Astrocyte (in vitro differentiated cells and primary cell): ENCODE measurements around the gene SPINK5. TPM values are rescaled to one million over a fixed set of nuclear protein-coding genes. Genes with fewer than 3 reads are reported as not detected.

Source experiments
- DNase-seq: peaks from one replicate; pipeline ENCODE4 v3.0.0-alpha.2; 2010; ENCODE audit warnings: low read depth
- FAIRE-seq: peaks from 2 replicates; lab custom pipeline; 2011; peaks lifted over from hg19 to GRCh38; lab: Jason Lieb, UNC
- H2AFZ ChIP-seq: 2 replicates; pipeline ENCODE4 v1.6.0; 2012; ENCODE audit warnings: low read depth, low read length, inconsistent platforms
- H3K27ac ChIP-seq: 2 replicates; pipeline ENCODE4 v1.5.1; 2011; ENCODE audit warnings: low read depth, low read length, inconsistent platforms
- H3K27me3 ChIP-seq: 2 replicates; pipeline ENCODE4 v1.6.0; 2011; ENCODE audit warnings: low read length, inconsistent platforms; ENCODE audit not compliant: insufficient read depth
- H3K36me3 ChIP-seq: 2 replicates; pipeline ENCODE4 v1.5.1; 2011; ENCODE audit warnings: low read length, inconsistent platforms; ENCODE audit not compliant: insufficient read depth
- H3K4me1 ChIP-seq: 2 replicates; pipeline ENCODE4 v1.5.1; 2011; ENCODE audit warnings: low read length, inconsistent platforms; ENCODE audit not compliant: insufficient read depth
- H3K4me2 ChIP-seq: 2 replicates; pipeline ENCODE4 v1.6.0; 2012; ENCODE audit warnings: low read length, inconsistent platforms
- H3K4me3 ChIP-seq: 2 replicates; pipeline ENCODE4 v1.5.1; 2011; ENCODE audit warnings: low read depth, mild to moderate bottlenecking, low read length, inconsistent platforms; ENCODE audit not compliant: insufficient read depth
- H3K79me2 ChIP-seq: 2 replicates; pipeline ENCODE4 v1.6.0; 2012; ENCODE audit warnings: mild to moderate bottlenecking, low read length, inconsistent platforms; ENCODE audit not compliant: insufficient read depth
- H3K9ac ChIP-seq: 2 replicates; pipeline ENCODE4 v1.6.0; 2012; ENCODE audit warnings: mild to moderate bottlenecking, low read length, inconsistent platforms
- H3K9me3 ChIP-seq: 2 replicates; pipeline ENCODE4 v1.5.1; 2012; ENCODE audit warnings: low read depth, mild to moderate bottlenecking, low read length, inconsistent platforms; ENCODE audit not compliant: insufficient read depth
- H4K20me1 ChIP-seq: 2 replicates; pipeline ENCODE4 v1.6.0; 2012; ENCODE audit warnings: low read length, inconsistent platforms; ENCODE audit not compliant: insufficient read depth
- H3K27ac Mint-ChIP-seq: one replicate; pipeline ENCODE4 v1.8.0; 2021; ENCODE audit warnings: mild to moderate bottlenecking, mixed read lengths; ENCODE audit not compliant: unreplicated experiment
- H3K27me3 Mint-ChIP-seq: one replicate; pipeline ENCODE4 v1.8.0; 2021; ENCODE audit warnings: low read depth, mixed read lengths; ENCODE audit not compliant: unreplicated experiment
- H3K36me3 Mint-ChIP-seq: one replicate; pipeline ENCODE4 v1.8.0; 2021; ENCODE audit warnings: low read depth, mixed read lengths; ENCODE audit not compliant: unreplicated experiment
- H3K4me1 Mint-ChIP-seq: one replicate; pipeline ENCODE4 v1.8.0; 2021; ENCODE audit warnings: low read depth, mixed read lengths; ENCODE audit not compliant: unreplicated experiment
- H3K4me3 Mint-ChIP-seq: one replicate; pipeline ENCODE4 v1.8.0; 2021; ENCODE audit warnings: mild to moderate bottlenecking, moderate library complexity, mixed read lengths; ENCODE audit not compliant: unreplicated experiment
- H3K9me3 Mint-ChIP-seq: one replicate; pipeline ENCODE4 v1.8.0; 2021; ENCODE audit warnings: mild to moderate bottlenecking, mixed read lengths; ENCODE audit not compliant: unreplicated experiment
- EZH2 ChIP-seq: IDR thresholded peaks from 2 replicates; pipeline ENCODE4 v1.6.1; 2012; ENCODE audit warnings: mild to moderate bottlenecking, low read length, inconsistent platforms; ENCODE audit not compliant: insufficient read depth
- total RNA-seq: library from RNA; stranded (reverse); gene quantifications from 2 replicates; pipeline ENCODE4 v1.2.1, GENCODE V29; 2021
- TF ChIP-seq, protein P1 (sequence below): IDR thresholded peaks from 2 replicates; pipeline ENCODE4 v1.5.1; 2011; ENCODE audit warnings: low read depth, mild to moderate bottlenecking, inconsistent platforms, low read length, moderate library complexity; ENCODE audit not compliant: insufficient read depth

Gene SPINK5
- total RNA-seq, 1 donor from 2014 or later, result 1.3 TPM

DNA sequence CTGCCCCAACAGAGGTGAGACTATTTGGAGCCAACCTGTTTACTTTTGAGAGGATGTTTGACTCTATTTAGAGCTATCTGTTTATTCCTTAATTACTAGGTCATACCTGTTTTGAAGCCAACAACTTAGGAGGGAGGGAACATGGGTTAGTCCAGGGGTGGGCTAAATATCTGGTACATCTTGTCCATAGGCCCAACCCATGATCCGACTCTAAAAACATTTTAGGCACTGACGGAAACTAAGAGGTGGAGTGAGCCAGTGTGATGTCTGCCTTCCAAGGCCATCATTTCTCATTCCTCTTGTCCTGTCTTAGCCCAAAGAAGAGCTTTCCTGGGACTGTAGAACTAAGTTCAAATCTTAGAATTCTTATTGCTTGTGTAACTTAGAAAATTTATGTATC, 8.4 kb downstream of the SPINK5 start:
- H3K9ac ChIP-seq, result no peak overlapping the region
- H3K4me3 Mint-ChIP-seq, result no peak overlapping the region
- H3K9me3 Mint-ChIP-seq, result no peaks in the 10 kb centered on the region
- no peaks in the 10 kb centered on the region for H3K27me3 Mint-ChIP-seq
- H3K4me2 ChIP-seq, result no peak overlapping the region
- H3K4me1 Mint-ChIP-seq, result no peaks in the 10 kb centered on the region
- H4K20me1 ChIP-seq, result no peaks in the 10 kb centered on the region
- no peak overlapping the region for H3K27ac Mint-ChIP-seq
- H3K79me2 ChIP-seq, result no peaks in the 10 kb centered on the region
- H3K4me1 ChIP-seq, result no peaks in the 10 kb centered on the region
- H3K27me3 ChIP-seq, result no peaks in the 10 kb centered on the region
- H3K9me3 ChIP-seq, result no peaks in the 10 kb centered on the region
- no peak for DNase-seq
- no peak overlapping the region for H3K4me3 ChIP-seq
- H2AFZ ChIP-seq, result no peak overlapping the region
- no peak for FAIRE-seq
- no peaks in the 10 kb centered on the region for H3K36me3 Mint-ChIP-seq
- H3K36me3 ChIP-seq, result no peaks in the 10 kb centered on the region
- H3K27ac ChIP-seq, result no peak overlapping the region
- TF ChIP-seq, protein P1, sequence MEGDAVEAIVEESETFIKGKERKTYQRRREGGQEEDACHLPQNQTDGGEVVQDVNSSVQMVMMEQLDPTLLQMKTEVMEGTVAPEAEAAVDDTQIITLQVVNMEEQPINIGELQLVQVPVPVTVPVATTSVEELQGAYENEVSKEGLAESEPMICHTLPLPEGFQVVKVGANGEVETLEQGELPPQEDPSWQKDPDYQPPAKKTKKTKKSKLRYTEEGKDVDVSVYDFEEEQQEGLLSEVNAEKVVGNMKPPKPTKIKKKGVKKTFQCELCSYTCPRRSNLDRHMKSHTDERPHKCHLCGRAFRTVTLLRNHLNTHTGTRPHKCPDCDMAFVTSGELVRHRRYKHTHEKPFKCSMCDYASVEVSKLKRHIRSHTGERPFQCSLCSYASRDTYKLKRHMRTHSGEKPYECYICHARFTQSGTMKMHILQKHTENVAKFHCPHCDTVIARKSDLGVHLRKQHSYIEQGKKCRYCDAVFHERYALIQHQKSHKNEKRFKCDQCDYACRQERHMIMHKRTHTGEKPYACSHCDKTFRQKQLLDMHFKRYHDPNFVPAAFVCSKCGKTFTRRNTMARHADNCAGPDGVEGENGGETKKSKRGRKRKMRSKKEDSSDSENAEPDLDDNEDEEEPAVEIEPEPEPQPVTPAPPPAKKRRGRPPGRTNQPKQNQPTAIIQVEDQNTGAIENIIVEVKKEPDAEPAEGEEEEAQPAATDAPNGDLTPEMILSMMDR, result no peak
- TF ChIP-seq EZH2, result no peak

DNA sequence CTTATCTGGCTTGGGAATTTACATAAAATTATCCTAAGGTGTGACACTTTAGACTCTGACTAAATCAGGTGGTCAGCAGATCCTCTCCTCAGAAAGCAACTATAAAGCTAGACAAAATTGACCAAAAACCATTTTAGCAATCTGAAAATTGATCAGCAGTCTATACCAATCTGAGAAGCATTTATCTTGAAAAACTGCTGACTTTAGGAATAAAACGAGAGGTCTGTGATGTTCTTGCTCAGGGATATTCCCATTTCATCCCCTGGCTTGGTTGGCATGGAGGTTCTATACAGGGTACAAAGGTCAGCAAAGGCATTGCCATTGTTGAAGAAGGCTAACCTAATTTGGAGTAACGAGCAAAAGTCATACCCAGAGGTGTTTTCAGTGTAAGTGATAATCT, 11.7 kb downstream of the SPINK5 start:
- Mint-ChIP-seq H3K27ac (no peak overlapping the region), H3K27me3 (no peaks in the 10 kb centered on the region), H3K36me3 (no peaks in the 10 kb centered on the region), H3K4me1 (no peaks in the 10 kb centered on the region), H3K4me3 (no peak overlapping the region), H3K9me3 (no peaks in the 10 kb centered on the region)
- no peaks in the 10 kb centered on the region for H3K79me2 ChIP-seq
- H3K4me1 ChIP-seq, result no peaks in the 10 kb centered on the region
- no peaks in the 10 kb centered on the region for H3K36me3 ChIP-seq
- FAIRE-seq (no peak), DNase-seq (no peak)
- no peak overlapping the region for H3K9ac ChIP-seq
- no peak overlapping the region for H3K4me2 ChIP-seq
- TF ChIP-seq EZH2, result no peak
- TF ChIP-seq, protein P1, result no peak
- no peaks in the 10 kb centered on the region for H4K20me1 ChIP-seq
- H3K4me3 ChIP-seq, result no peak overlapping the region
- no peaks in the 10 kb centered on the region for H3K27me3 ChIP-seq
- no peak overlapping the region for H2AFZ ChIP-seq
- H3K9me3 ChIP-seq, result no peaks in the 10 kb centered on the region
- no peak overlapping the region for H3K27ac ChIP-seq

DNA sequence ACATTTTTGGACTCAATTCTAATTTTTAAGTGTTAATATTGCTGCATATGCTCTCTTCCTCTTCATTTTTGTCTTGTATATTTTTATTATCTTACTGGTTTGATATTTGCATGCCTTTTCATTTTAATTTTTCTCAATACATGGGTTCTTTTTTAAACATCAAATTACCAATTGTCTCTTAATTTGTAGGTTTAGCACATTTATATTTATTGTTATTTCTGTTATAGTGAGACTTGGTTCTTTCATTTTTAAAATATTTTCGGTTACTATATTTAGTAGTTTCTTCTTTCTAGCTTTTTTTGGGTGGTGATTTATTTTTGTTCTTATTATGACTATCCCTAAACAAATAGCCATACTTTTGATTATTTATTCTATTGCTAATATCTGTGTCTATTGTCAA, 19.4 kb downstream of the SPINK5 start:
- no peak overlapping the region for H2AFZ ChIP-seq
- Mint-ChIP-seq H3K36me3 (no peaks in the 10 kb centered on the region), H3K27me3 (no peaks in the 10 kb centered on the region), H3K4me1 (no peaks in the 10 kb centered on the region), H3K4me3 (no peak overlapping the region), H3K9me3 (no peaks in the 10 kb centered on the region), H3K27ac (no peak overlapping the region)
- TF ChIP-seq, protein P1, result no peak
- TF ChIP-seq EZH2, result no peak
- no peak overlapping the region for H3K27ac ChIP-seq
- H3K79me2 ChIP-seq, result no peaks in the 10 kb centered on the region
- H4K20me1 ChIP-seq, result no peaks in the 10 kb centered on the region
- no peaks in the 10 kb centered on the region for H3K9me3 ChIP-seq
- H3K4me2 ChIP-seq, result no peak overlapping the region
- FAIRE-seq (no peak), DNase-seq (no peak)
- no peak overlapping the region for H3K9ac ChIP-seq
- no peaks in the 10 kb centered on the region for H3K27me3 ChIP-seq
- no peaks in the 10 kb centered on the region for H3K4me1 ChIP-seq
- H3K36me3 ChIP-seq, result no peaks in the 10 kb centered on the region
- no peak overlapping the region for H3K4me3 ChIP-seq
